H1 (cell line): ENCODE results near the gene LRRC28. TPM values are rescaled to one million over a fixed set of nuclear protein-coding genes. Genes with fewer than 3 reads are reported as not detected.

Source experiments
- CTCF ChIA-PET: fragments of 300-600 bp; sonication (Branson Sonifier 250); formaldehyde crosslinking; loops from one replicate; lab custom pipeline; 2021; ENCODE audit not compliant: partially characterized antibody; lab: Charles Lee
- POLR2A ChIA-PET: fragments of 300-600 bp; sonication (Branson Sonifier 250); formaldehyde crosslinking; loops from one replicate; lab custom pipeline; 2021; ENCODE audit warnings: inconsistent platforms; ENCODE audit not compliant: partially characterized antibody; lab: Charles Lee
- DNase-seq, 2 experiments: peaks; one replicate each; pipeline versions ENCODE4 v3.0.0 to v3.0.0-alpha.2; 2010 to 2022; ENCODE audit warnings: low spot score in 2 of 2, low read depth in 1 of 2, mixed read lengths in 1 of 2
- FAIRE-seq: peaks from 2 replicates; lab custom pipeline; 2011; peaks lifted over from hg19 to GRCh38; lab: Jason Lieb, UNC
- H2AFZ ChIP-seq: 2 replicates; pipeline ENCODE4 v1.8.1; 2012; ENCODE audit warnings: low read length, inconsistent platforms
- H2AK5ac ChIP-seq: 2 replicates; pipeline ENCODE4 v1.6.1; 2013; ENCODE audit warnings: low read depth, low read length
- H2BK120ac ChIP-seq: replicated peaks from 2 replicates; pipeline ENCODE3; 2013; ENCODE audit warnings: low read depth, low read length, inconsistent platforms
- H2BK12ac ChIP-seq: 2 replicates; pipeline ENCODE4 v1.6.1; 2013; ENCODE audit warnings: low read depth, low read length
- H2BK15ac ChIP-seq: 2 replicates; pipeline ENCODE4 v1.6.1; 2013; ENCODE audit warnings: low read length
- H2BK20ac ChIP-seq: 2 replicates; pipeline ENCODE4 v1.6.1; 2013; ENCODE audit warnings: low read length
- H2BK5ac ChIP-seq: 2 replicates; pipeline ENCODE4 v1.6.1; 2013; ENCODE audit warnings: low read depth, low read length
- H3K14ac ChIP-seq: 2 replicates; pipeline ENCODE4 v1.6.1; 2013; ENCODE audit warnings: inconsistent platforms; ENCODE audit not compliant: insufficient read length
- H3K18ac ChIP-seq: 2 replicates; pipeline ENCODE4 v1.6.1; 2013; ENCODE audit warnings: low read length; ENCODE audit errors: extremely low read depth
- H3K23ac ChIP-seq: 2 replicates; pipeline ENCODE4 v1.6.1; 2013; ENCODE audit warnings: inconsistent platforms; ENCODE audit not compliant: insufficient read length
- H3K23me2 ChIP-seq: 2 replicates; pipeline ENCODE4 v1.6.1; 2013; ENCODE audit warnings: low read depth, low read length
- H3K27ac ChIP-seq: 2 replicates; pipeline ENCODE4 v1.6.1; 2011; ENCODE audit warnings: low read depth, low read length, inconsistent platforms
- H3K27me3 ChIP-seq, 4 experiments: replicated peaks in 1 of 4; 1 replicate in 1 of 4; 2 replicates in 3 of 4; pipeline versions ENCODE4 v1.6.1 to v1.8.1; 2011 to 2013; ENCODE audit warnings: low read length in 3 of 4, mild to moderate bottlenecking in 3 of 4, inconsistent platforms in 2 of 4, mixed read lengths in 2 of 4, moderate library complexity in 1 of 4; ENCODE audit not compliant: control insufficient read depth in 3 of 4, insufficient read depth in 3 of 4; ENCODE audit errors: extremely low read depth in 1 of 4
- H3K36me3 ChIP-seq, 4 experiments: 2 replicates each; pipeline versions ENCODE4 v1.6.1 to v1.8.1; 2011 to 2013; ENCODE audit warnings: mild to moderate bottlenecking in 4 of 4, low read length in 3 of 4, moderate library complexity in 2 of 4, control low read depth in 1 of 4, inconsistent platforms in 1 of 4; ENCODE audit not compliant: insufficient read depth in 4 of 4, control insufficient read depth in 2 of 4
- H3K4ac ChIP-seq: replicated peaks from 2 replicates; pipeline ENCODE3; 2013; ENCODE audit warnings: low read length, low read depth, mixed read lengths, inconsistent platforms; ENCODE audit not compliant: insufficient read length
- H3K4me1 ChIP-seq, 4 experiments: replicated peaks in 1 of 4; 1 replicate in 1 of 4; 2 replicates in 3 of 4; pipeline versions ENCODE4 v1.6.1 to v1.8.1; 2011 to 2013; ENCODE audit warnings: low read length in 3 of 4, inconsistent platforms in 2 of 4, mixed read lengths in 1 of 4; ENCODE audit not compliant: insufficient read depth in 4 of 4, control insufficient read depth in 3 of 4
- H3K4me2 ChIP-seq, 2 experiments: 2 replicates each; pipeline versions ENCODE4 v1.6.1 to v1.8.1; 2011 to 2013; ENCODE audit warnings: low read depth in 2 of 2, low read length in 2 of 2, control low read depth in 1 of 2, inconsistent platforms in 1 of 2, mild to moderate bottlenecking in 1 of 2; ENCODE audit not compliant: insufficient read depth in 1 of 2
- H3K4me3 ChIP-seq, 4 experiments: fragments of 200-600, 300-600 bp in 1 of 4; sonication (generic), shearing (Covaris generic), sonication (Bioruptor Twin) in 1 of 4; 2 replicates each; pipeline versions ENCODE4 v1.5.1 to v1.8.1; 2011 to 2016; ENCODE audit warnings: low read length in 4 of 4, low read depth in 3 of 4, control low read depth in 2 of 4, inconsistent platforms in 2 of 4, mild to moderate bottlenecking in 2 of 4, mixed read lengths in 1 of 4, moderate library complexity in 1 of 4; ENCODE audit not compliant: insufficient read depth in 2 of 4; ENCODE audit errors: extremely low read depth in 1 of 4
- H3K56ac ChIP-seq: replicated peaks from 2 replicates; pipeline ENCODE3; 2013; ENCODE audit warnings: low read depth, mild to moderate bottlenecking, mixed read lengths, low read length, inconsistent platforms; ENCODE audit not compliant: insufficient read length
- H3K79me1 ChIP-seq: 2 replicates; pipeline ENCODE4 v1.6.1; 2013; ENCODE audit warnings: low read depth, low read length, control low read depth
- H3K79me2 ChIP-seq, 2 experiments: 2 replicates each; pipeline versions ENCODE4 v1.6.1 to v1.8.1; 2012 to 2013; ENCODE audit warnings: low read length in 2 of 2, mild to moderate bottlenecking in 2 of 2, inconsistent platforms in 1 of 2; ENCODE audit not compliant: insufficient read depth in 2 of 2, control insufficient read depth in 1 of 2
- H3K9ac ChIP-seq, 4 experiments: replicated peaks in 1 of 4; 1 replicate in 1 of 4; 2 replicates in 3 of 4; pipeline versions ENCODE4 v1.6.1 to v1.8.1; 2011 to 2013; ENCODE audit warnings: low read depth in 3 of 4, low read length in 3 of 4, control low read depth in 2 of 4, mild to moderate bottlenecking in 2 of 4, moderate library complexity in 2 of 4, inconsistent platforms in 1 of 4; ENCODE audit errors: extremely low read depth in 1 of 4
- H3K9me3 ChIP-seq, 2 experiments: 2 replicates each; pipeline versions ENCODE4 v1.6.1 to v1.8.1; 2012 to 2013; ENCODE audit warnings: mild to moderate bottlenecking in 2 of 2, moderate library complexity in 2 of 2, control low read depth in 1 of 2, inconsistent platforms in 1 of 2, low read depth in 1 of 2, low read length in 1 of 2, mixed read lengths in 1 of 2; ENCODE audit not compliant: insufficient read depth in 2 of 2
- H4K20me1 ChIP-seq, 2 experiments: replicated peaks in 1 of 2; 2 replicates each; pipeline versions ENCODE3 to v1.8.1; 2011 to 2013; ENCODE audit warnings: inconsistent platforms in 2 of 2, low read length in 2 of 2, mild to moderate bottlenecking in 1 of 2; ENCODE audit not compliant: insufficient read depth in 2 of 2, control insufficient read depth in 1 of 2
- H4K5ac ChIP-seq: 2 replicates; pipeline ENCODE4 v1.6.1; 2013; ENCODE audit warnings: low read length, low read depth, mixed read lengths, inconsistent platforms; ENCODE audit not compliant: insufficient read length
- H4K8ac ChIP-seq: 2 replicates; pipeline ENCODE4 v1.8.0; 2013; ENCODE audit warnings: mild to moderate bottlenecking, moderate library complexity, low read length, inconsistent platforms; ENCODE audit not compliant: insufficient read depth; ENCODE audit errors: extremely low read depth
- H4K91ac ChIP-seq: replicated peaks from 2 replicates; pipeline ENCODE3; 2013; ENCODE audit warnings: low read length, mixed read lengths, inconsistent platforms; ENCODE audit not compliant: insufficient read length
- BCL11A ChIP-seq, 2 experiments: IDR thresholded peaks; one replicate each; pipeline ENCODE4 v1.6.1; 2011; ENCODE audit warnings: low read depth in 2 of 2, low read length in 2 of 2, mild to moderate bottlenecking in 2 of 2
- CTBP2 ChIP-seq: IDR thresholded peaks from 2 replicates; pipeline ENCODE4 v1.7.0; 2011; ENCODE audit warnings: borderline replicate concordance, mild to moderate bottlenecking, moderate library complexity, mixed read lengths, low read length; ENCODE audit not compliant: insufficient read depth, insufficient read length
- EGR1 ChIP-seq: IDR thresholded peaks from 2 replicates; pipeline ENCODE4 v1.6.1; 2011; ENCODE audit warnings: low read depth, low read length, borderline replicate concordance
- JUND ChIP-seq: IDR thresholded peaks from 2 replicates; pipeline ENCODE4 v1.6.1; 2011; ENCODE audit warnings: mild to moderate bottlenecking, improper control_type of control experiment, low read length
- KDM1A ChIP-seq: fragments of 200-600, 300-600 bp; sonication (generic); IDR thresholded peaks from 2 replicates; pipeline ENCODE4 v1.7.1; 2016; ENCODE audit warnings: mild to moderate bottlenecking, low read length, borderline replicate concordance
- NRF1 ChIP-seq: IDR thresholded peaks from 2 replicates; pipeline ENCODE4 v1.6.1; 2011; ENCODE audit warnings: mild to moderate bottlenecking, low read depth, low read length, improper control_type of control experiment
- PHF8 ChIP-seq: fragments of 200-600 bp; sonication (generic); conservative IDR thresholded peaks from 2 replicates; pipeline ENCODE4 v1.7.1; 2012; ENCODE audit warnings: low read depth, mild to moderate bottlenecking, inconsistent platforms, low read length, moderate library complexity
- POLR2A ChIP-seq, 2 experiments: IDR thresholded peaks; 1 replicate in 1 of 2; 2 replicates in 1 of 2; pipeline ENCODE4 v1.6.1; 2011; ENCODE audit warnings: low read depth in 2 of 2, low read length in 2 of 2, mild to moderate bottlenecking in 2 of 2; ENCODE audit errors: control extremely low read depth in 1 of 2
- SIN3A ChIP-seq, 2 experiments: IDR thresholded peaks in 1 of 2; conservative IDR thresholded peaks in 1 of 2; 2 replicates each; pipeline ENCODE4 v1.6.1; 2011 to 2012; ENCODE audit warnings: low read length in 2 of 2, improper control_type of control experiment in 1 of 2, low read depth in 1 of 2, mild to moderate bottlenecking in 1 of 2
- TCF12 ChIP-seq: IDR thresholded peaks from 2 replicates; pipeline ENCODE4 v1.6.1; 2011; ENCODE audit warnings: low read depth, mild to moderate bottlenecking, low read length
- USF2 ChIP-seq: IDR thresholded peaks from 2 replicates; pipeline ENCODE4 v1.6.1; 2011; ENCODE audit warnings: low read length, improper control_type of control experiment
- WGBS, 2 experiments: shearing (Covaris generic) in 1 of 2; methylation state at CpG; one replicate each; pipeline versions ENCODE4 v1.1.6 to v1.1.7; 2013 to 2015; ENCODE audit warnings: low lambda C conversion rate in 2 of 2, mixed read lengths in 2 of 2, inconsistent platforms in 1 of 2, low coverage in 1 of 2, missing lambda C conversion rate in 1 of 2; ENCODE audit not compliant: insufficient replicate concordance in 2 of 2, insufficient coverage in 1 of 2, insufficient read length in 1 of 2; ENCODE audit errors: extremely low coverage in 1 of 2, missing lambda C conversion rate in 1 of 2; 5-methylcytosine and 5-hydroxymethylcytosine counted together
- polyA plus RNA-seq, 7 experiments: library from polyadenylated mRNA; depleted of rRNA in 3 of 7; stranded (reverse) in 5 of 7; unstranded in 2 of 7; fragments of >200 nt in 5 of 7; fragments of 200-250 nt in 2 of 7; gene quantifications; 1 replicate in 5 of 7; 2 replicates in 1 of 7; 4 replicates in 1 of 7; pipeline versions ENCODE4 v1.2.1 to v1.2.3, GENCODE V29; 2011 to 2013; ENCODE audit warnings: missing spikeins in 2 of 7, mixed read lengths in 2 of 7
- total RNA-seq: library from RNA; stranded (reverse); fragmentation: NEBNext Ultra II Directional; extraction: Animal tissue kit (Norgen Biotek cat#: 25700); gene quantifications from 2 replicates; pipeline ENCODE4 v1.2.1, GENCODE V29; 2021

The LRRC28 gene
- total and polyA plus RNA-seq, 2 of the 8 experiments (the other 6 are each of a cell fraction or from before 2014, with no cell fraction given), result 20.2 to 23.3 TPM

DNA sequence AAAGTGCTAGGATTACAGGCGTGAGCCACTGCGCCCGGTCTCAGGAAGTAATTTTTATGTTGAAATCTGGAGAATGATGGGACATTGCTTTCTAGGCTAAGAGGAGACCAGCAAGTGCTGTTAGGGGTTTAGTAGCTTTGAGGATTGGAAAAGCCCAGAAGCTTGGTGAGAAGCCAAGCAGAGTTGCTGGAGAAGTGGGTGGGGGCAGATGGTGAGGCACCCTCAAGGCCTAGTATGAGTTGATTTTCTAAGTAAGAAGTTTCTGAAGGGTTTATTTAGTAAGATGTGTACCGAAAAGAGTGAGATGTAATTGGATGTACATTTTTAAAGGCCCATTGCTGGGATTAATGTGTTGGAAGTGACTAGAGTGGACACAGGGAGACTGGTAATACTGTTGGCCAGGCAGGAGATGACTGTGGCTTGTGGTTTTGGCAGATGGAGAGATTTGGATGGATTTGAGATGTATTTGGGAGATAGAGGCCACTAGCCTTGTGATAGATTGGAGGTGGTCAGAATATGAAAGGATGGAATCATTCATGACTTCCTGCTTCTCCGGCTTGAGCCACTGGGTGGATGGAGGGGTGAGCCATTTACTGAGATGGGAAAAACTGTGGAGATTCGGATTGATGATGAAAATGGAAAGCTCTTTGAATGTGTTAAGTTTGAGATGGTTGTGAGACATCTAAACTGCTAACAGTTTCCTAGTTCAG lies 2.3 kb downstream of the LRRC28 start:
- CTCF ChIA-PET, result interaction anchor here (0.9 to 1.9 kb wide), 9 partner anchors 8 to 1906 kb away, joined by 3 to 8 read pairs (median 3); no protein-coding TSS in a partner anchor
- FAIRE-seq, result no peak
- TF ChIP-seq NRF1 (no peak), SIN3A (conservative IDR thresholded peaks at IDR 0.05 in 1 of 2, IDR thresholded peaks at IDR 0.05 in 1 of 2; ENCODE audit: low read depth in 1 of 2, low read length in 2 of 2) (no peak), JUND (no peak), TCF12 (no peak), USF2 (no peak), CTBP2 (no peak), PHF8 (no peak), KDM1A (no peak), POLR2A (IDR thresholded peaks at IDR 0.05; ENCODE audit: control extremely low read depth in 1 of 2, low read depth in 2 of 2, low read length in 2 of 2) (no peak), EGR1 (no peak), BCL11A (IDR thresholded peaks at IDR 0.05; ENCODE audit: low read depth in 2 of 2, low read length in 2 of 2) (no peak)

More for the DNA sequence above, 2.3 kb downstream of the LRRC28 start:
- Histone ChIP-seq H4K20me1 (peaks cover 0 to 2% of the 10 kb centered on the region in 2 experiments), H3K36me3 (no peaks in the 10 kb centered on the region), H3K9ac (no peak overlapping the region), H3K18ac (no peak overlapping the region), H2BK12ac (no peak overlapping the region), H3K27ac (no peak overlapping the region), H3K14ac (no peak overlapping the region), H3K27me3 (no peaks in the 10 kb centered on the region), H4K8ac (no peak overlapping the region), H2BK5ac (no peak overlapping the region), H2AFZ (no peak overlapping the region), H4K91ac (no peak overlapping the region), H3K56ac (no peak overlapping the region), H3K23ac (no peak overlapping the region), H2BK20ac (no peak overlapping the region), H3K4ac (no peak overlapping the region), H3K4me2 (no peak overlapping the region), H3K79me1 (no peaks in the 10 kb centered on the region), H2BK15ac (no peak overlapping the region), H3K4me1 (peaks cover 0 to 3% (median under 1%) of the 10 kb centered on the region in 4 experiments; a peak in 4 of 7 replicates), H2BK120ac (no peak overlapping the region), H4K5ac (no peak overlapping the region), H2AK5ac (no peak overlapping the region), H3K9me3 (no peaks in the 10 kb centered on the region), H3K4me3 (no peak overlapping the region), H3K79me2 (peaks cover 0 to 7% of the 10 kb centered on the region in 2 experiments; a peak in 2 of 4 replicates), H3K23me2 (peaks cover 5% of the 10 kb centered on the region; the same call in 1 of the 2 replicates)
- WGBS, 2 experiments, result 90 to 100% methylated on average over 1 to 6 of the region's 6 CpGs
- POLR2A ChIA-PET, result interaction anchor here (2.1 kb wide), 1 partner anchor 9 kb away, joined by 7 read pairs; no protein-coding TSS in a partner anchor
- no peak for DNase-seq
